Large intestine (tissue), 3 donors: ENCODE results near the gene DENND5B. TPM values are rescaled to one million over a fixed set of nuclear protein-coding genes. Genes with fewer than 3 reads are reported as not detected.
"Not testable (repeated sequence)": the region's sequence is repeated elsewhere in the genome, so short reads cannot be mapped to it uniquely, and the experiment has no call there.

Experiments
- DNase-seq, 2 donors: peaks; one replicate each; pipeline versions ENCODE4 v3.0.0 to v3.0.0-alpha.2; 2013
- H3K27ac ChIP-seq: one replicate; pipeline ENCODE4 v1.5.1; 2013; ENCODE audit warnings: low read length
- H3K27me3 ChIP-seq: 2 replicates; pipeline ENCODE4 v1.6.1; 2013; ENCODE audit warnings: low read length; ENCODE audit not compliant: control insufficient read depth, insufficient read depth
- H3K36me3 ChIP-seq: 2 replicates; pipeline ENCODE4 v1.6.1; 2013; ENCODE audit warnings: low read length; ENCODE audit not compliant: control insufficient read depth, insufficient read depth
- H3K4me1 ChIP-seq: one replicate; pipeline ENCODE4 v1.6.1; 2013; ENCODE audit warnings: low read length; ENCODE audit not compliant: control insufficient read depth, insufficient read depth
- H3K4me3 ChIP-seq: one replicate; pipeline ENCODE4 v1.5.1; 2013; ENCODE audit warnings: low read length
- H3K9me3 ChIP-seq: one replicate; pipeline ENCODE4 v1.6.1; 2013; ENCODE audit warnings: mild to moderate bottlenecking, low read depth, low read length, moderate library complexity; ENCODE audit not compliant: control insufficient read depth
- WGBS: methylation state at CpG from one replicate; pipeline ENCODE4 v1.1.5; 2013; ENCODE audit warnings: low lambda C conversion rate; ENCODE audit not compliant: insufficient coverage; 5-methylcytosine and 5-hydroxymethylcytosine counted together
- polyA plus RNA-seq: library from polyadenylated mRNA; unstranded; fragments of 120-200 nt; gene quantifications from one replicate; pipeline ENCODE4 v1.2.1, GENCODE V29; 2013

The DENND5B gene
- polyA plus RNA-seq, 1 donor: 32.3 TPM

- WGBS: 64% methylated on average over 1 of the region's 4 CpGs
- Histone ChIP-seq H3K27ac (no peak overlapping the region), H3K9me3 (no peaks in the 10 kb centered on the region), H3K27me3 (no peaks in the 10 kb centered on the region), H3K36me3 (peaks cover 14% of the 10 kb centered on the region), H3K4me3 (no peak overlapping the region), H3K4me1 (peaks cover 12% of the 10 kb centered on the region)
- peak in 1 of 2 donors; percentile 30 for DNase-seq
Measured at GRCh38 chr12:31476437-31476836, 114.5 kb downstream of the DENND5B start.

GRCh38 chr12:31475610-31476009, 115.3 kb downstream of the DENND5B start:
- H3K9me3 ChIP-seq, H3K27me3 ChIP-seq, H3K27ac ChIP-seq, H3K4me3 ChIP-seq, DNase-seq: not testable (repeated sequence)
- WGBS: no CpG with 5 or more reads among the region's 7 CpGs
- Histone ChIP-seq H3K36me3 (peaks cover 16% of the 10 kb centered on the region), H3K4me1 (peaks cover 12% of the 10 kb centered on the region)

- Histone ChIP-seq H3K27me3 (no peaks in the 10 kb centered on the region), H3K9me3 (no peaks in the 10 kb centered on the region), H3K36me3 (peaks cover 17% of the 10 kb centered on the region), H3K4me1 (peaks cover 12% of the 10 kb centered on the region), H3K4me3 (no peak overlapping the region), H3K27ac (no peak overlapping the region)
- DNase-seq: no peak
- 38% methylated on average over 2 of the region's 2 CpGs for WGBS
Measured at GRCh38 chr12:31474751-31475150, 116.2 kb downstream of the DENND5B start.

GRCh38 chr12:31471823-31472222, 119.1 kb downstream of the DENND5B start:
- no CpG with 5 or more reads among the region's 7 CpGs for WGBS
- no peaks in the 10 kb centered on the region for H3K9me3 ChIP-seq
- no peak for DNase-seq
- no peaks in the 10 kb centered on the region for H3K27me3 ChIP-seq
- H3K36me3 ChIP-seq: peaks cover 7% of the 10 kb centered on the region
- H3K27ac ChIP-seq: no peak overlapping the region
- H3K4me3 ChIP-seq: no peak overlapping the region
- H3K4me1 ChIP-seq: peaks cover 12% of the 10 kb centered on the region

- no peaks in the 10 kb centered on the region for H3K9me3 ChIP-seq
- no peak overlapping the region for H3K27ac ChIP-seq
- H3K4me3 ChIP-seq: no peak overlapping the region
- peaks cover 10% of the 10 kb centered on the region for H3K4me1 ChIP-seq
- H3K27me3 ChIP-seq: no peaks in the 10 kb centered on the region
- no peak for DNase-seq
- no CpG with 5 or more reads among the region's 6 CpGs for WGBS
- peaks cover 7% of the 10 kb centered on the region for H3K36me3 ChIP-seq
Measured at GRCh38 chr12:31471051-31471450, 119.9 kb downstream of the DENND5B start.

- no peak overlapping the region for H3K4me3 ChIP-seq
- no peak overlapping the region for H3K27ac ChIP-seq
- DNase-seq: no peak
- no peaks in the 10 kb centered on the region for H3K27me3 ChIP-seq
- H3K9me3 ChIP-seq: no peaks in the 10 kb centered on the region
- peaks cover 9% of the 10 kb centered on the region for H3K36me3 ChIP-seq
- H3K4me1 ChIP-seq: peaks cover 8% of the 10 kb centered on the region
Measured at GRCh38 chr12:31470459-31470858, 120.5 kb downstream of the DENND5B start.

- no peak overlapping the region for H3K4me3 ChIP-seq
- H3K27me3 ChIP-seq: no peaks in the 10 kb centered on the region
- no peaks in the 10 kb centered on the region for H3K4me1 ChIP-seq
- no peaks in the 10 kb centered on the region for H3K9me3 ChIP-seq
- no peak overlapping the region for H3K27ac ChIP-seq
- peaks cover 9% of the 10 kb centered on the region for H3K36me3 ChIP-seq
- no peak for DNase-seq
Measured at GRCh38 chr12:31466768-31467167, 124.2 kb downstream of the DENND5B start.

- H3K27ac ChIP-seq: no peak overlapping the region
- H3K4me1 ChIP-seq: no peaks in the 10 kb centered on the region
- H3K36me3 ChIP-seq: peaks cover 6% of the 10 kb centered on the region
- DNase-seq: no peak
- no peak overlapping the region for H3K4me3 ChIP-seq
- H3K27me3 ChIP-seq: no peaks in the 10 kb centered on the region
- no CpG with 5 or more reads among the region's 2 CpGs for WGBS
- H3K9me3 ChIP-seq: no peaks in the 10 kb centered on the region
Measured at GRCh38 chr12:31465002-31465401, 125.9 kb downstream of the DENND5B start.

GRCh38 chr12:31460024-31460423, 130.9 kb downstream of the DENND5B start:
- Histone ChIP-seq H3K4me1 (no peaks in the 10 kb centered on the region), H3K4me3 (no peak overlapping the region), H3K27ac (no peak overlapping the region), H3K36me3 (peaks cover 5% of the 10 kb centered on the region), H3K27me3 (no peaks in the 10 kb centered on the region), H3K9me3 (no peaks in the 10 kb centered on the region)
- no peak for DNase-seq
- 80% methylated on average over 1 of the region's 4 CpGs for WGBS

- H3K4me1 ChIP-seq: no peaks in the 10 kb centered on the region
- H3K9me3 ChIP-seq: no peaks in the 10 kb centered on the region
- H3K4me3 ChIP-seq: no peak overlapping the region
- H3K36me3 ChIP-seq: peaks cover 13% of the 10 kb centered on the region
- no peak for DNase-seq
- WGBS: no CpG with 5 or more reads among the region's 2 CpGs
- H3K27ac ChIP-seq: no peak overlapping the region
- no peaks in the 10 kb centered on the region for H3K27me3 ChIP-seq
Measured at GRCh38 chr12:31456562-31456961, 134.4 kb downstream of the DENND5B start.

- DNase-seq: no peak
- Histone ChIP-seq H3K36me3 (peaks cover 27% of the 10 kb centered on the region), H3K27me3 (no peaks in the 10 kb centered on the region), H3K27ac (no peak overlapping the region), H3K4me1 (no peaks in the 10 kb centered on the region), H3K9me3 (no peaks in the 10 kb centered on the region), H3K4me3 (no peak overlapping the region)
- no CpG with 5 or more reads among the region's 2 CpGs for WGBS
Measured at GRCh38 chr12:31444736-31445135, 146.2 kb downstream of the DENND5B start.
